GM12801 (cell line): ENCODE results near the gene EPC1.

Source experiments
- CTCF ChIP-seq: IDR thresholded peaks from one replicate; pipeline ENCODE4 v1.5.1; 2011; ENCODE audit warnings: control low read depth; ENCODE audit not compliant: insufficient read length; ENCODE audit errors: extremely low read depth

EPC1 gene

GRCh38 chr10:32232378-32232777 is 114.6 kb downstream of the EPC1 start:
- TF ChIP-seq CTCF, result no peak

- TF ChIP-seq CTCF, result no peak
Observed at GRCh38 chr10:32229170-32229569, 117.8 kb downstream of the EPC1 start.

GRCh38 chr10:32227802-32228201 is 119.2 kb downstream of the EPC1 start:
- TF ChIP-seq CTCF, result no peak

- no peak for TF ChIP-seq CTCF
Observed at GRCh38 chr10:32226624-32227023, 120.3 kb downstream of the EPC1 start.

- TF ChIP-seq CTCF, result no peak
Observed at GRCh38 chr10:32225976-32226375, 121.0 kb downstream of the EPC1 start.
